K562 (cell line): ENCODE results near the gene PLOD1. TPM values are rescaled to one million over a fixed set of nuclear protein-coding genes. Genes with fewer than 3 reads are reported as not detected.

Source experiments
- BCOR ChIP-seq: fragments of 450-650 bp; IDR thresholded peaks from 2 replicates; pipeline ENCODE4 v1.6.1; 2016
- DPF2 ChIP-seq: fragments of 450-650 bp; IDR thresholded peaks from 2 replicates; pipeline ENCODE4 v1.6.1; 2016
- ERF ChIP-seq: fragments of 450-650 bp; formaldehyde crosslinking; IDR thresholded peaks from 2 replicates; pipeline ENCODE4 v1.4.0; 2020; ENCODE audit warnings: mild to moderate bottlenecking, mixed read lengths
- ETV1 ChIP-seq: fragments of 450-650 bp; conservative IDR thresholded peaks from 2 replicates; pipeline ENCODE4 v1.6.1; 2016; ENCODE audit warnings: missing genetic modification characterization, control low read depth, low read depth, missing compliant biosample characterization
- FOXM1 ChIP-seq, 2 experiments: fragments of 450-650 bp in 1 of 2; sonication (generic) in 1 of 2; formaldehyde crosslinking in 1 of 2; IDR thresholded peaks; 2 replicates each; pipeline versions ENCODE4 v1.6.1 to v1.9.0; 2017 to 2022; ENCODE audit warnings: low read depth in 2 of 2, mild to moderate bottlenecking in 2 of 2, missing genetic modification reagents in 1 of 2, moderate library complexity in 1 of 2
- HNRNPLL ChIP-seq: fragments of 200-400 bp; formaldehyde crosslinking; IDR thresholded peaks from 2 replicates; pipeline ENCODE4 v1.6.1; 2017; ENCODE audit warnings: low read length, low read depth, mild to moderate bottlenecking; ENCODE audit not compliant: poor library complexity, severe bottlenecking
- MEF2A ChIP-seq: IDR thresholded peaks from 2 replicates; pipeline ENCODE4 v1.6.1; 2011; ENCODE audit warnings: low read depth, mild to moderate bottlenecking, low read length, moderate library complexity; ENCODE audit not compliant: control insufficient read depth
- MEF2D ChIP-seq: conservative IDR thresholded peaks from 2 replicates; pipeline ENCODE4 v1.6.1; 2016; ENCODE audit warnings: low read depth, missing genetic modification characterization, missing compliant biosample characterization
- SIN3B ChIP-seq: fragments of 450-650 bp; IDR thresholded peaks from 2 replicates; pipeline ENCODE4 v1.6.1; 2017; ENCODE audit warnings: low read depth, mild to moderate bottlenecking, moderate library complexity
- TAF1 ChIP-seq: IDR thresholded peaks from 2 replicates; pipeline ENCODE4 v1.6.1; 2011; ENCODE audit warnings: mild to moderate bottlenecking, low read length, moderate library complexity; ENCODE audit not compliant: insufficient read depth, control insufficient read depth, severe bottlenecking; ENCODE audit errors: extremely low read depth
- ZNF830 ChIP-seq: fragments of 250-450 bp; sonication (Bioruptor Pico); IDR thresholded peaks from 2 replicates; pipeline ENCODE4 v1.5.0; 2021; ENCODE audit warnings: mild to moderate bottlenecking
- polyA plus RNA-seq, 8 experiments: library from polyadenylated mRNA; depleted of rRNA in 4 of 8; stranded (reverse) in 5 of 8; unstranded in 3 of 8; fragments of >200 nt; fragmentation: Nextera tagmentation in 2 of 8; fragmentation: Illumina TruSeq in 1 of 8; extraction: Ambion mirVana in 2 of 8; extraction: Trizol in 1 of 8; gene quantifications; 2 replicates each; pipeline versions ENCODE4 v1.2.1 to v1.2.3, GENCODE V29; 2011 to 2014; ENCODE audit warnings: inconsistent platforms in 1 of 8, missing spikeins in 1 of 8
- total RNA-seq, 7 experiments: library from RNA; depleted of rRNA in 6 of 7; stranded (reverse); fragments of >200 nt in 6 of 7; fragmentation: Illumina TruSeq in 2 of 7; extraction: Trizol in 2 of 7; gene quantifications; 2 replicates each; pipeline versions ENCODE4 v1.2.1 to v1.2.3, GENCODE V29; 2011 to 2021; ENCODE audit warnings: low replicate concordance in 1 of 7
- TF ChIP-seq, protein P1 (sequence below), 2 experiments: fragments of 450-650 bp; IDR thresholded peaks; 2 replicates each; pipeline ENCODE4 v1.6.1; 2018; ENCODE audit warnings: mild to moderate bottlenecking in 2 of 2, low read depth in 1 of 2; ENCODE audit not compliant: partially characterized antibody in 2 of 2
- TF ChIP-seq, protein P2 (sequence below), 2 experiments: IDR thresholded peaks; 2 replicates each; pipeline ENCODE4 v1.6.1; 2011; ENCODE audit warnings: borderline replicate concordance in 1 of 2, control low read depth in 1 of 2, low read depth in 1 of 2, low read length in 1 of 2, mild to moderate bottlenecking in 1 of 2, mixed read lengths in 1 of 2, moderate library complexity in 1 of 2; ENCODE audit not compliant: insufficient read depth in 1 of 2, insufficient read length in 1 of 2, poor library complexity in 1 of 2, severe bottlenecking in 1 of 2; ENCODE audit errors: extremely low read depth in 1 of 2
- TF ChIP-seq, protein P3 (sequence below): fragments of 250-450 bp; sonication (Bioruptor Pico); IDR thresholded peaks from 2 replicates; pipeline ENCODE4 v1.6.1; 2021; ENCODE audit warnings: mild to moderate bottlenecking

The PLOD1 gene
- total and polyA plus RNA-seq, 9 of the 15 experiments (the other 6 are each of a cell fraction or from before 2014, with no cell fraction given): 16.6 to 90.8 (median 52.7) TPM

DNA sequence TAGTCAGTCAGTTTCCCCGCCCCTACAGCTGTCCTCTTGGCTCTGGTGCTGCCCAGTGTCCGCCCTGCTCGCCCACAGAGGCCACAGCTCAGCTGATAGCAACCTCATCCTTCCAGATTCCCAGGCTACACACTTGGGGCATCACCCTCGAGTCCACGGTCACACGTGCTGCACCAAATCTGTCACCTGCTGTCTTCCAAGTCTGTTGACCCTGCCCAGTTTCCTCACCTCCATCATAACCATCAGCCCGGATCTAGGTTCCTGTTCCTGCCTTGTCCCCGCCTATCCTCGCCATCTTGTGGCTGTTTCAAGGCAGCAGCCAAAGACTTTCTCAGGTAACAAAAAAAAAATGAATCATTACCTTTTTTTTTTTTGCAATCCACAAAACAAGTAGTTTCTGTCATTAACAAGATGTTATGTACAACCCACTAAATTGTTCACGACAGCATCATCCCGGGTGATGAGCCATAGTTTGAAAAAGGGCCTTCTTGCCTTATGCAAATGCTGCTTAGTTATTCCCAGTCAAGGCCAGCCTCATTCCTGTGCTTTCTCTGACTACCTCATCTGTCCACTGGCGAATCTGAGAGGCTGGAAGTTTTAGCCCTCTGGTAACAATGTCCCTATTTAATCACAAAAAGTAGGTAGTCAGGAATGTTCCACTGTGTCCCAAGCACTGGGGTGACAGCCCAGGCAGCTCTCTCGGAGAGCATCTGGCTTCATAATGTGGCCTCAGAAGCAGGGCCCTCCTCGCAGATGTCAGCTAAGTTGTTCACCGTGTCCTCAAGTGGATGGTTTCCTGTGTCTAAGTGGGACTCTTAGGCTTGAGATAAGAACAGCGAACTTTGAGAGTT is 79.8 kb downstream of the PLOD1 start (continued):
- TF ChIP-seq, protein P1, sequence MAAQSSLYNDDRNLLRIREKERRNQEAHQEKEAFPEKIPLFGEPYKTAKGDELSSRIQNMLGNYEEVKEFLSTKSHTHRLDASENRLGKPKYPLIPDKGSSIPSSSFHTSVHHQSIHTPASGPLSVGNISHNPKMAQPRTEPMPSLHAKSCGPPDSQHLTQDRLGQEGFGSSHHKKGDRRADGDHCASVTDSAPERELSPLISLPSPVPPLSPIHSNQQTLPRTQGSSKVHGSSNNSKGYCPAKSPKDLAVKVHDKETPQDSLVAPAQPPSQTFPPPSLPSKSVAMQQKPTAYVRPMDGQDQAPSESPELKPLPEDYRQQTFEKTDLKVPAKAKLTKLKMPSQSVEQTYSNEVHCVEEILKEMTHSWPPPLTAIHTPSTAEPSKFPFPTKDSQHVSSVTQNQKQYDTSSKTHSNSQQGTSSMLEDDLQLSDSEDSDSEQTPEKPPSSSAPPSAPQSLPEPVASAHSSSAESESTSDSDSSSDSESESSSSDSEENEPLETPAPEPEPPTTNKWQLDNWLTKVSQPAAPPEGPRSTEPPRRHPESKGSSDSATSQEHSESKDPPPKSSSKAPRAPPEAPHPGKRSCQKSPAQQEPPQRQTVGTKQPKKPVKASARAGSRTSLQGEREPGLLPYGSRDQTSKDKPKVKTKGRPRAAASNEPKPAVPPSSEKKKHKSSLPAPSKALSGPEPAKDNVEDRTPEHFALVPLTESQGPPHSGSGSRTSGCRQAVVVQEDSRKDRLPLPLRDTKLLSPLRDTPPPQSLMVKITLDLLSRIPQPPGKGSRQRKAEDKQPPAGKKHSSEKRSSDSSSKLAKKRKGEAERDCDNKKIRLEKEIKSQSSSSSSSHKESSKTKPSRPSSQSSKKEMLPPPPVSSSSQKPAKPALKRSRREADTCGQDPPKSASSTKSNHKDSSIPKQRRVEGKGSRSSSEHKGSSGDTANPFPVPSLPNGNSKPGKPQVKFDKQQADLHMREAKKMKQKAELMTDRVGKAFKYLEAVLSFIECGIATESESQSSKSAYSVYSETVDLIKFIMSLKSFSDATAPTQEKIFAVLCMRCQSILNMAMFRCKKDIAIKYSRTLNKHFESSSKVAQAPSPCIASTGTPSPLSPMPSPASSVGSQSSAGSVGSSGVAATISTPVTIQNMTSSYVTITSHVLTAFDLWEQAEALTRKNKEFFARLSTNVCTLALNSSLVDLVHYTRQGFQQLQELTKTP (IDR thresholded peaks at IDR 0.05; ENCODE audit: low read depth in 1 of 2, partially characterized antibody in 2 of 2): peak in 1 of 2 experiments; percentile 24
- TF ChIP-seq FOXM1 (IDR thresholded peaks at IDR 0.05; ENCODE audit: low read depth) (no peak), FOXM1 (CRISPR knock-in tag; IDR thresholded peaks at IDR 0.05; ENCODE audit: low read depth) (no peak), ZNF830 (CRISPR knock-in tag) (no peak), ETV1 (0 out of 2 replicates have a peak, but pooled peaks have one; percentile 33), TAF1 (no peak), BCOR (no peak), SIN3B (no peak), HNRNPLL (no peak), MEF2A (no peak), DPF2 (no peak), MEF2D (no peak), ERF (CRISPR knock-in tag) (peak; percentile 23; the same call in 1 of the 2 replicates)
- TF ChIP-seq, protein P2, sequence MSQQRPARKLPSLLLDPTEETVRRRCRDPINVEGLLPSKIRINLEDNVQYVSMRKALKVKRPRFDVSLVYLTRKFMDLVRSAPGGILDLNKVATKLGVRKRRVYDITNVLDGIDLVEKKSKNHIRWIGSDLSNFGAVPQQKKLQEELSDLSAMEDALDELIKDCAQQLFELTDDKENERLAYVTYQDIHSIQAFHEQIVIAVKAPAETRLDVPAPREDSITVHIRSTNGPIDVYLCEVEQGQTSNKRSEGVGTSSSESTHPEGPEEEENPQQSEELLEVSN (IDR thresholded peaks at IDR 0.05; ENCODE audit: borderline replicate concordance in 1 of 2, extremely low read depth in 1 of 2, insufficient read depth in 1 of 2, insufficient read length in 1 of 2, low read depth in 1 of 2, low read length in 1 of 2, poor library complexity in 1 of 2, severe bottlenecking in 1 of 2): peak; percentile 65 to 68
- TF ChIP-seq, protein P3, sequence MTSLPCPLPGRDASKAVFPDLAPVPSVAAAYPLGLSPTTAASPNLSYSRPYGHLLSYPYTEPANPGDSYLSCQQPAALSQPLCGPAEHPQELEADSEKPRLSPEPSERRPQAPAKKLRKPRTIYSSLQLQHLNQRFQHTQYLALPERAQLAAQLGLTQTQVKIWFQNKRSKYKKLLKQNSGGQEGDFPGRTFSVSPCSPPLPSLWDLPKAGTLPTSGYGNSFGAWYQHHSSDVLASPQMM (CRISPR knock-in tag): no peak
